MCF 10A (cell line): ENCODE data around the gene UGT2B15. TPM values are rescaled to one million over a fixed set of nuclear protein-coding genes. Genes with fewer than 3 reads are reported as not detected.

ENCODE experiments used
- BruUV-seq: library from RNA; stranded (reverse); fragments of 400-500 nt; replicated peaks from 2 replicates; lab custom pipeline; 2021; lab: Mats Ljungman, UMichigan
- CTCF ChIA-PET: fragments of 300-600 bp; sonication (Branson Sonifier 250); formaldehyde crosslinking; extraction: SDS; loops from one replicate; lab custom pipeline; 2021; ENCODE audit warnings: antibody characterized with exemption, inconsistent platforms; lab: Yijun Ruan, JAX
- POLR2A ChIA-PET: fragments of 300-600, 350-650 bp; sonication (Branson Sonifier 250); formaldehyde crosslinking; extraction: SDS; loops from one replicate; lab custom pipeline; 2020; ENCODE audit warnings: antibody characterized with exemption, inconsistent platforms; lab: Yijun Ruan, JAX
- DNase-seq: peaks from one replicate; pipeline ENCODE4 v3.0.0-alpha.2; 2018; ENCODE audit not compliant: unreplicated experiment
- H3K27ac Mint-ChIP-seq: one replicate; pipeline ENCODE4 v1.8.0; 2022; ENCODE audit warnings: mild to moderate bottlenecking, low read depth, mixed read lengths; ENCODE audit not compliant: unreplicated experiment
- H3K27me3 Mint-ChIP-seq: one replicate; pipeline ENCODE4 v1.8.0; 2022; ENCODE audit warnings: mixed read lengths; ENCODE audit not compliant: insufficient read depth, unreplicated experiment
- H3K36me3 Mint-ChIP-seq: one replicate; pipeline ENCODE4 v1.8.0; 2022; ENCODE audit warnings: mild to moderate bottlenecking, moderate library complexity, mixed read lengths; ENCODE audit not compliant: insufficient read depth, unreplicated experiment
- H3K4me1 Mint-ChIP-seq: one replicate; pipeline ENCODE4 v1.8.0; 2022; ENCODE audit warnings: mixed read lengths; ENCODE audit not compliant: insufficient read depth, unreplicated experiment
- H3K4me3 Mint-ChIP-seq: one replicate; pipeline ENCODE4 v1.8.0; 2022; ENCODE audit warnings: mild to moderate bottlenecking, moderate library complexity, mixed read lengths; ENCODE audit not compliant: unreplicated experiment
- H3K9me3 Mint-ChIP-seq: one replicate; pipeline ENCODE4 v1.8.0; 2022; ENCODE audit warnings: mixed read lengths; ENCODE audit not compliant: unreplicated experiment
- CTCF ChIP-seq: fragments of 200-600 bp; IDR thresholded peaks from one replicate; pipeline ENCODE4 v1.8.0; 2022; ENCODE audit warnings: antibody characterized with exemption, mild to moderate bottlenecking; ENCODE audit not compliant: unreplicated experiment
- intact Hi-C: fragments of 100-400 bp; cut with micrococcal nuclease; formaldehyde crosslinking; loops from 2 replicates; pipeline ENCODE4 v1.14.1; 2022
- total RNA-seq: library from RNA; stranded (reverse); gene quantifications from 2 replicates; pipeline ENCODE4 v1.2.3, GENCODE V29; 2022

Gene UGT2B15
- total RNA-seq, 1 experiment from 2014 or later, result not detected

- no peak for DNase-seq
- Mint-ChIP-seq H3K4me3 (no peak overlapping the region), H3K36me3 (no peaks in the 10 kb centered on the region), H3K4me1 (no peaks in the 10 kb centered on the region), H3K9me3 (no peaks in the 10 kb centered on the region), H3K27me3 (no peaks in the 10 kb centered on the region), H3K27ac (no peak overlapping the region)
- POLR2A ChIA-PET, result interaction anchor here (0.6 to 0.7 kb wide), 2 partner anchors 531 to 1641 kb away, joined by 3 read pairs; no protein-coding TSS in a partner anchor
- no peak for TF ChIP-seq CTCF
- no TSS peak for BruUV-seq
- intact Hi-C loops, result no loop called here
- CTCF ChIA-PET, result interaction anchor here (0.5 to 1.2 kb wide), 2 partner anchors 11 to 242 kb away, joined by 3 to 8 read pairs; no protein-coding TSS in a partner anchor
These were observed 53.3 kb downstream of the UGT2B15 start for GRCh38 chr4:68617003-68617698.

- Mint-ChIP-seq H3K27ac (no peak overlapping the region), H3K36me3 (no peaks in the 10 kb centered on the region), H3K4me3 (no peak overlapping the region), H3K4me1 (no peaks in the 10 kb centered on the region), H3K9me3 (no peaks in the 10 kb centered on the region), H3K27me3 (no peaks in the 10 kb centered on the region)
- no peak for DNase-seq
- ChIA-PET CTCF (interaction anchor here (1.2 kb wide), 1 partner anchor 10 kb away, joined by 8 read pairs; no protein-coding TSS in a partner anchor), POLR2A (interaction anchor here (0.7 kb wide), 1 partner anchor 307 kb away, joined by 3 read pairs; no protein-coding TSS in a partner anchor)
- intact Hi-C loops, result no loop called here
- no TSS peak for BruUV-seq
- TF ChIP-seq CTCF, result no peak
These were observed 54.6 kb downstream of the UGT2B15 start for GRCh38 chr4:68615699-68616422.

GRCh38 chr4:68613752-68614151, 56.7 kb downstream of the UGT2B15 start:
- no peaks in the 10 kb centered on the region for H3K4me1 Mint-ChIP-seq
- H3K27ac Mint-ChIP-seq, result no peak overlapping the region
- no peak for TF ChIP-seq CTCF
- H3K4me3 Mint-ChIP-seq, result no peak overlapping the region
- CTCF ChIA-PET, result no interaction called here
- no peaks in the 10 kb centered on the region for H3K36me3 Mint-ChIP-seq
- H3K27me3 Mint-ChIP-seq, result no peaks in the 10 kb centered on the region
- POLR2A ChIA-PET, result no interaction called here
- intact Hi-C loops, result no loop called here
- BruUV-seq, result no TSS peak
- no peak for DNase-seq
- no peaks in the 10 kb centered on the region for H3K9me3 Mint-ChIP-seq

GRCh38 chr4:68606240-68606639, 64.2 kb downstream of the UGT2B15 start:
- Mint-ChIP-seq H3K4me3 (no peak overlapping the region), H3K27ac (no peak overlapping the region), H3K36me3 (no peaks in the 10 kb centered on the region), H3K4me1 (no peaks in the 10 kb centered on the region), H3K9me3 (no peaks in the 10 kb centered on the region), H3K27me3 (no peaks in the 10 kb centered on the region)
- TF ChIP-seq CTCF, result no peak
- ChIA-PET CTCF (interaction anchor here (0.9 kb wide), 1 partner anchor 10 kb away, joined by 8 read pairs; no protein-coding TSS in a partner anchor), POLR2A (interaction anchor here (0.6 kb wide), 1 partner anchor 1734 kb away, joined by 3 read pairs; no protein-coding TSS in a partner anchor)
- BruUV-seq, result no TSS peak
- no peak for DNase-seq
- intact Hi-C loops, result no loop called here
